Upper lobe of left lung (tissue), 6 donors: ENCODE measurements around the gene ZNF746. TPM values are rescaled to one million over a fixed set of nuclear protein-coding genes. Genes with fewer than 3 reads are reported as not detected.
A peak's percentile ranks its signal among the peaks of the same experiment; 100 is the strongest.

Experiments
- ATAC-seq, 2 donors: fragments of 200-7000 bp; cut with Tn5 transposase; one replicate each; pipeline ENCODE4 v1.9.1; 2022; ENCODE audit warnings: mild to moderate bottlenecking in 2 of 2, moderate library complexity in 2 of 2; ENCODE audit not compliant: low FRiP score in 2 of 2
- DNase-seq, 2 donors: peaks; one replicate each; pipeline ENCODE4 v3.0.0-alpha.2; 2019 to 2020
- H3K27ac ChIP-seq, 4 donors: fragments of 200-600 bp; sonication (generic); one replicate each; pipeline ENCODE4 v1.5.1; 2016 to 2019
- H3K27me3 ChIP-seq, 4 donors: fragments of 200-600 bp; sonication (generic); one replicate each; pipeline ENCODE4 v1.5.1; 2017 to 2019
- H3K36me3 ChIP-seq, 4 donors: fragments of 200-600 bp; sonication (generic); one replicate each; pipeline ENCODE4 v1.5.1; 2016 to 2019
- H3K4me1 ChIP-seq, 4 donors: fragments of 200-600 bp; sonication (generic); one replicate each; pipeline ENCODE4 v1.5.1; 2018 to 2019
- H3K4me3 ChIP-seq, 4 donors: fragments of 200-600 bp; sonication (generic); one replicate each; pipeline ENCODE4 v1.5.1; 2017 to 2019; ENCODE audit warnings: mild to moderate bottlenecking in 2 of 4, moderate library complexity in 1 of 4
- H3K9me3 ChIP-seq, 4 donors: fragments of 200-600 bp; sonication (generic); one replicate each; pipeline ENCODE4 v1.5.1; 2018 to 2019
- CTCF ChIP-seq, 6 experiments: fragments of 450-650 bp in 4 of 6; fragments of 200-600 bp in 2 of 6; sonication (generic) in 2 of 6; IDR thresholded peaks; one replicate each; pipeline ENCODE4 v1.5.1; 2016 to 2019; ENCODE audit warnings: antibody characterized with exemption in 6 of 6
- EP300 ChIP-seq, 4 donors: sonication (generic); formaldehyde crosslinking; IDR thresholded peaks; one replicate each; pipeline ENCODE4 v1.5.1; 2017; ENCODE audit warnings: antibody characterized with exemption in 4 of 4, control low read depth in 2 of 4
- POLR2A ChIP-seq, 4 donors: fragments of 450-650 bp; IDR thresholded peaks; one replicate each; pipeline ENCODE4 v1.5.1; 2016 to 2017; ENCODE audit warnings: antibody characterized with exemption in 4 of 4, mild to moderate bottlenecking in 2 of 4
- POLR2AphosphoS5 ChIP-seq, 2 donors: sonication (generic); formaldehyde crosslinking; IDR thresholded peaks; one replicate each; pipeline ENCODE4 v1.5.1; 2017; ENCODE audit warnings: antibody characterized with exemption in 2 of 2
- WGBS, 2 donors: methylation state at CpG; one replicate each; pipeline ENCODE4 v1.1.5; 2017 to 2018; 5-methylcytosine and 5-hydroxymethylcytosine counted together
- total RNA-seq, 6 donors: library from RNA; depleted of rRNA in 4 of 6; stranded (reverse); fragments of >200 nt in 4 of 6; gene quantifications; one replicate each; pipeline versions ENCODE4 v1.1.0 to v1.2.1, GENCODE V29; 2016 to 2021
- donor health status: DM: no; HTN: no; CAD: no; lungs with moderate emphysema.
- donor health status: DM: no; HTN: yes; CAD: no; lungs with severe emphysema.

Gene ZNF746
- total RNA-seq, 6 donors from 2014 or later: 19.4 to 54.5 (median 25.2) TPM

- H3K4me3 ChIP-seq: no peak overlapping the region
- no peak for ATAC-seq
- H3K27me3 ChIP-seq: no peaks in the 10 kb centered on the region
- no peaks in the 10 kb centered on the region for H3K9me3 ChIP-seq
- peaks cover 10 to 43% (median 26%) of the 10 kb centered on the region in 4 donors for H3K36me3 ChIP-seq
- DNase-seq: no peak
- WGBS, 2 donors: 83 to 93% methylated on average over 6 of the region's 6 CpGs
- TF ChIP-seq EP300 (IDR thresholded peaks at IDR 0.05) (no peak), POLR2AphosphoS5 (IDR thresholded peaks at IDR 0.05) (no peak), POLR2A (IDR thresholded peaks at IDR 0.05) (no peak), CTCF (IDR thresholded peaks at IDR 0.05) (no peak)
- no peak overlapping the region for H3K27ac ChIP-seq
- no peaks in the 10 kb centered on the region for H3K4me1 ChIP-seq
These were observed 53.3 kb downstream of the ZNF746 start for GRCh38 chr7:149444287-149444686.

- H3K27me3 ChIP-seq: no peaks in the 10 kb centered on the region
- no peak overlapping the region for H3K4me3 ChIP-seq
- no peak overlapping the region for H3K27ac ChIP-seq
- no peaks in the 10 kb centered on the region for H3K9me3 ChIP-seq
- peaks cover 5 to 36% (median 19%) of the 10 kb centered on the region in 4 donors for H3K36me3 ChIP-seq
- TF ChIP-seq POLR2A (IDR thresholded peaks at IDR 0.05) (no peak), CTCF (IDR thresholded peaks at IDR 0.05) (no peak)
- 94 to 97% methylated on average over 7 of the region's 7 CpGs for WGBS, 2 donors
- ATAC-seq (no peak), DNase-seq (no peak)
- H3K4me1 ChIP-seq: no peaks in the 10 kb centered on the region
These were observed 54.1 kb downstream of the ZNF746 start for GRCh38 chr7:149443523-149443922.

- Histone ChIP-seq H3K4me3 (no peak overlapping the region), H3K4me1 (no peaks in the 10 kb centered on the region), H3K27ac (no peak overlapping the region), H3K9me3 (no peaks in the 10 kb centered on the region), H3K36me3 (peaks cover 5 to 38% (median 18%) of the 10 kb centered on the region in 4 donors), H3K27me3 (no peaks in the 10 kb centered on the region)
- WGBS, 2 donors: 78 to 80% methylated on average over 3 of the region's 3 CpGs
- TF ChIP-seq CTCF (IDR thresholded peaks at IDR 0.05) (no peak), POLR2A (IDR thresholded peaks at IDR 0.05) (no peak), EP300 (IDR thresholded peaks at IDR 0.05) (no peak), POLR2AphosphoS5 (IDR thresholded peaks at IDR 0.05) (no peak)
- no peak for DNase-seq
- ATAC-seq: no peak
These were observed 54.7 kb downstream of the ZNF746 start for GRCh38 chr7:149442924-149443323.

- Histone ChIP-seq H3K4me3 (no peak overlapping the region), H3K36me3 (peaks cover 0 to 30% (median 11%) of the 10 kb centered on the region in 4 donors), H3K27me3 (no peaks in the 10 kb centered on the region), H3K27ac (no peak overlapping the region), H3K4me1 (no peaks in the 10 kb centered on the region), H3K9me3 (no peaks in the 10 kb centered on the region)
- DNase-seq: no peak
- no peak for ATAC-seq
- TF ChIP-seq CTCF (IDR thresholded peaks at IDR 0.05): no peak
- no peak for TF ChIP-seq POLR2AphosphoS5 (IDR thresholded peaks at IDR 0.05)
- no peak for TF ChIP-seq EP300 (IDR thresholded peaks at IDR 0.05)
- TF ChIP-seq POLR2A (IDR thresholded peaks at IDR 0.05): no peak
- WGBS, 2 donors: 81 to 88% methylated on average over 4 of the region's 4 CpGs
These were observed 57.4 kb downstream of the ZNF746 start for GRCh38 chr7:149440222-149440621.

- H3K4me1 ChIP-seq: no peaks in the 10 kb centered on the region
- no peaks in the 10 kb centered on the region for H3K27me3 ChIP-seq
- no peak overlapping the region for H3K4me3 ChIP-seq
- DNase-seq (peak in 1 of 2 donors; percentile 57), ATAC-seq (no peak)
- WGBS, 2 donors: 94 to 96% methylated on average over 15 of the region's 15 CpGs
- TF ChIP-seq EP300 (IDR thresholded peaks at IDR 0.05): no peak
- H3K36me3 ChIP-seq: peaks cover 7 to 55% (median 36%) of the 10 kb centered on the region in 4 donors
- no peak overlapping the region for H3K27ac ChIP-seq
- H3K9me3 ChIP-seq: no peaks in the 10 kb centered on the region
These were observed 61.3 kb downstream of the ZNF746 start for GRCh38 chr7:149436358-149436757.
